HepG2 (cell line): ENCODE results near the gene DGUOK. TPM values are rescaled to one million over a fixed set of nuclear protein-coding genes. Genes with fewer than 3 reads are reported as not detected.

Experiments
- KAT8 ChIP-seq: IDR thresholded peaks from 2 replicates; pipeline ENCODE4 v1.6.1; 2016; ENCODE audit warnings: missing genetic modification reagents, missing compliant biosample characterization
- MED13 ChIP-seq: sonication (generic); formaldehyde crosslinking; IDR thresholded peaks from 2 replicates; pipeline ENCODE4 v1.5.0; 2020; ENCODE audit warnings: missing genetic modification reagents
- NFKB2 ChIP-seq: sonication (generic); formaldehyde crosslinking; IDR thresholded peaks from 2 replicates; pipeline ENCODE4 v1.4.0; 2020; ENCODE audit warnings: missing genetic modification reagents, borderline replicate concordance
- NR1H2 ChIP-seq: sonication (generic); formaldehyde crosslinking; IDR thresholded peaks from 2 replicates; pipeline ENCODE4 v1.8.1; 2022; ENCODE audit warnings: low read depth, missing genetic modification reagents, borderline replicate concordance
- POGZ ChIP-seq: sonication (generic); formaldehyde crosslinking; IDR thresholded peaks from 2 replicates; pipeline ENCODE4 v1.4.0; 2020; ENCODE audit warnings: mild to moderate bottlenecking, missing genetic modification reagents
- SP140L ChIP-seq: sonication (generic); formaldehyde crosslinking; IDR thresholded peaks from 2 replicates; pipeline ENCODE4 v1.4.0; 2020; ENCODE audit warnings: missing genetic modification reagents, borderline replicate concordance
- SP4 ChIP-seq: sonication (generic); formaldehyde crosslinking; IDR thresholded peaks from 2 replicates; pipeline ENCODE4 v1.8.1; 2023; ENCODE audit warnings: mild to moderate bottlenecking, missing genetic modification reagents
- TAF1 ChIP-seq: sonication (generic); formaldehyde crosslinking; IDR thresholded peaks from 2 replicates; pipeline ENCODE4 v1.4.0; 2020; ENCODE audit warnings: missing genetic modification reagents
- YY1 ChIP-seq: IDR thresholded peaks from 2 replicates; pipeline ENCODE4 v1.6.1; 2011; ENCODE audit warnings: low read length, low read depth, moderate library complexity, mild to moderate bottlenecking; ENCODE audit not compliant: insufficient read depth, insufficient replicate concordance
- ZFP36L1 ChIP-seq: sonication (generic); formaldehyde crosslinking; IDR thresholded peaks from 2 replicates; pipeline ENCODE4 v1.8.0; 2022; ENCODE audit warnings: mild to moderate bottlenecking, missing genetic modification reagents, moderate library complexity
- ZNF101 ChIP-seq: sonication (generic); formaldehyde crosslinking; IDR thresholded peaks from 2 replicates; pipeline ENCODE4 v1.4.0; 2020; ENCODE audit warnings: mild to moderate bottlenecking, low read depth, missing genetic modification reagents, borderline replicate concordance
- ZNF234 ChIP-seq: sonication (generic); formaldehyde crosslinking; conservative IDR thresholded peaks from 2 replicates; pipeline ENCODE4 v1.5.1; 2020; ENCODE audit warnings: mild to moderate bottlenecking, missing genetic modification reagents
- ZNF572 ChIP-seq: sonication (generic); formaldehyde crosslinking; IDR thresholded peaks from 2 replicates; pipeline ENCODE4 v1.5.1; 2020; ENCODE audit warnings: mild to moderate bottlenecking, missing genetic modification reagents
- ZNF614 ChIP-seq: IDR thresholded peaks from 2 replicates; pipeline ENCODE4 v1.6.1; 2018; ENCODE audit warnings: missing biosample characterization, missing genetic modification reagents, inconsistent platforms, borderline replicate concordance
- ZNF709 ChIP-seq: sonication (generic); formaldehyde crosslinking; IDR thresholded peaks from 2 replicates; pipeline ENCODE4 v1.5.0; 2020; ENCODE audit warnings: mild to moderate bottlenecking, missing genetic modification reagents
- polyA plus RNA-seq, 8 experiments: library from polyadenylated mRNA; depleted of rRNA in 3 of 8; stranded (reverse) in 7 of 8; unstranded in 1 of 8; fragments of >200 nt; fragmentation: Illumina TruSeq in 4 of 8; extraction: Trizol in 4 of 8; gene quantifications; 2 replicates each; pipeline versions ENCODE4 v1.2.1 to v1.2.3, GENCODE V29; 2011 to 2016; ENCODE audit warnings: low read depth in 4 of 8, missing spikeins in 1 of 8, mixed read lengths in 1 of 8; ENCODE audit not compliant: insufficient read depth in 1 of 8
- total RNA-seq, 5 experiments: library from RNA; depleted of rRNA; stranded (reverse); fragments of >200 nt; fragmentation: Illumina TruSeq; extraction: Trizol; gene quantifications; 2 replicates each; pipeline ENCODE4 v1.2.3, GENCODE V29; 2016; ENCODE audit warnings: low read depth in 1 of 5
- TF ChIP-seq, protein P1 (sequence below): sonication (generic); formaldehyde crosslinking; IDR thresholded peaks from 2 replicates; pipeline ENCODE4 v1.5.0; 2020; ENCODE audit warnings: mild to moderate bottlenecking, missing genetic modification reagents, borderline replicate concordance
- TF ChIP-seq, protein P2 (sequence below): sonication (generic); formaldehyde crosslinking; IDR thresholded peaks from 2 replicates; pipeline ENCODE4 v1.4.0; 2020; ENCODE audit warnings: missing genetic modification reagents
- TF ChIP-seq, protein P3 (sequence below): IDR thresholded peaks from 2 replicates; pipeline ENCODE4 v1.6.1; 2016; ENCODE audit warnings: missing genetic modification reagents, missing compliant biosample characterization

The DGUOK gene
- total and polyA plus RNA-seq, 2 of the 13 experiments (the other 11 are each of a cell fraction or from before 2014, with no cell fraction given) = 105 to 137 TPM

DNA sequence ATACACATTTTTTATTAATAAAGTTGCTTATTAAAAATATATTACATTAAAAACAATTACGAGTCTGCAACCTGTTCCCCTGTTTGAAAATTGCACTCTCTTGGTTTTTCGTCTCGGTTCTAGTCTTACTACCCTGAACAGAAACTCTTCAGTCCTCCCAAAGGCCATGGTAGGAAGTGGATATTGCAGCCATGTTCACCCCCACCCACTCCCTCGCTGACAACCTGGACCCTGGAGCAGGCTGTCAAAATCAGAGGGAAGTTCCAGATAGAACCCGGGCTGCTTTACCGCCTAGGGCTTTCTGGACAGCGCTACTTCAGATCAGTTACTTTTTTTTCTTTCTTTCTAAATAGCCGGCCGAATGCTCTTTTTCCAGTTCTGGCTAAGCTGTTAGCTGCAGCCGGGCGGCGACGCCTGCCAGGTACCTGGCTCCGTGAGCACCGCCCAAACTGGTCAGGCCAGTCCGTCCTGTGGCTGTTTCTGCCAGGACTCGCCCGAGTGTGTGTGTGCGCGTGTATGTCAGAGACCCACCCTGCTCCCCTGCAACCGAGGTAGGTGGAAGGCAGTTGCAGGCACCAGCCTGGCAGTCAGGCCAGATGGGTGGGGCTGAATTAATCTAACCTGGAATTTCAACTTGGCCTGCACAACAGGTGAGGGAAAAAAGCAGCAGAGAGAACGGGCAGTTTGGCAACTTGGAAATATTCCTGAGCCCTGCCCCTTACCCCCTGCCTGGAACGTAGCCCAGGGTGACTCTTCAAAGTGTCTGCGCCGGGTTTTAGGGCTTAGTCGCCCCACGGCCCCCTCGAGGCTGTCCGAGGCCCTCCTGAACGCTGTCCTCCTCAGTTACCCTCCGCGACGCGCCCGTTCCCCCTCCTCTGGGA, 56.9 kb downstream of the DGUOK start (continued):
- TF ChIP-seq ZFP36L1 (CRISPR knock-in tag) (0 out of 2 replicates have a peak, but pooled peaks have one; percentile 13), ZNF572 (CRISPR knock-in tag) (0 out of 2 replicates have a peak, but pooled peaks have one; percentile 79), ZNF101 (CRISPR knock-in tag) (no peak), KAT8 (CRISPR knock-in tag) (no peak), MED13 (CRISPR knock-in tag) (peak; percentile 45; the same call in 1 of the 2 replicates), ZNF709 (CRISPR knock-in tag) (peak; percentile 28; the same call in 1 of the 2 replicates), POGZ (0 out of 2 replicates have a peak, but pooled peaks have one; percentile 16), ZNF614 (CRISPR knock-in tag) (peak; percentile 66; the same call in 1 of the 2 replicates), SP140L (CRISPR knock-in tag) (0 out of 2 replicates have a peak, but pooled peaks have one; percentile 21), NFKB2 (no peak), ZNF234 (CRISPR knock-in tag) (peak; percentile 2; the same call in 1 of the 2 replicates), NR1H2 (CRISPR knock-in tag) (no peak), TAF1 (CRISPR knock-in tag) (no peak), YY1 (peak; percentile 60), SP4 (CRISPR knock-in tag) (0 out of 2 replicates have a peak, but pooled peaks have one; percentile 36)
- TF ChIP-seq, protein P1, sequence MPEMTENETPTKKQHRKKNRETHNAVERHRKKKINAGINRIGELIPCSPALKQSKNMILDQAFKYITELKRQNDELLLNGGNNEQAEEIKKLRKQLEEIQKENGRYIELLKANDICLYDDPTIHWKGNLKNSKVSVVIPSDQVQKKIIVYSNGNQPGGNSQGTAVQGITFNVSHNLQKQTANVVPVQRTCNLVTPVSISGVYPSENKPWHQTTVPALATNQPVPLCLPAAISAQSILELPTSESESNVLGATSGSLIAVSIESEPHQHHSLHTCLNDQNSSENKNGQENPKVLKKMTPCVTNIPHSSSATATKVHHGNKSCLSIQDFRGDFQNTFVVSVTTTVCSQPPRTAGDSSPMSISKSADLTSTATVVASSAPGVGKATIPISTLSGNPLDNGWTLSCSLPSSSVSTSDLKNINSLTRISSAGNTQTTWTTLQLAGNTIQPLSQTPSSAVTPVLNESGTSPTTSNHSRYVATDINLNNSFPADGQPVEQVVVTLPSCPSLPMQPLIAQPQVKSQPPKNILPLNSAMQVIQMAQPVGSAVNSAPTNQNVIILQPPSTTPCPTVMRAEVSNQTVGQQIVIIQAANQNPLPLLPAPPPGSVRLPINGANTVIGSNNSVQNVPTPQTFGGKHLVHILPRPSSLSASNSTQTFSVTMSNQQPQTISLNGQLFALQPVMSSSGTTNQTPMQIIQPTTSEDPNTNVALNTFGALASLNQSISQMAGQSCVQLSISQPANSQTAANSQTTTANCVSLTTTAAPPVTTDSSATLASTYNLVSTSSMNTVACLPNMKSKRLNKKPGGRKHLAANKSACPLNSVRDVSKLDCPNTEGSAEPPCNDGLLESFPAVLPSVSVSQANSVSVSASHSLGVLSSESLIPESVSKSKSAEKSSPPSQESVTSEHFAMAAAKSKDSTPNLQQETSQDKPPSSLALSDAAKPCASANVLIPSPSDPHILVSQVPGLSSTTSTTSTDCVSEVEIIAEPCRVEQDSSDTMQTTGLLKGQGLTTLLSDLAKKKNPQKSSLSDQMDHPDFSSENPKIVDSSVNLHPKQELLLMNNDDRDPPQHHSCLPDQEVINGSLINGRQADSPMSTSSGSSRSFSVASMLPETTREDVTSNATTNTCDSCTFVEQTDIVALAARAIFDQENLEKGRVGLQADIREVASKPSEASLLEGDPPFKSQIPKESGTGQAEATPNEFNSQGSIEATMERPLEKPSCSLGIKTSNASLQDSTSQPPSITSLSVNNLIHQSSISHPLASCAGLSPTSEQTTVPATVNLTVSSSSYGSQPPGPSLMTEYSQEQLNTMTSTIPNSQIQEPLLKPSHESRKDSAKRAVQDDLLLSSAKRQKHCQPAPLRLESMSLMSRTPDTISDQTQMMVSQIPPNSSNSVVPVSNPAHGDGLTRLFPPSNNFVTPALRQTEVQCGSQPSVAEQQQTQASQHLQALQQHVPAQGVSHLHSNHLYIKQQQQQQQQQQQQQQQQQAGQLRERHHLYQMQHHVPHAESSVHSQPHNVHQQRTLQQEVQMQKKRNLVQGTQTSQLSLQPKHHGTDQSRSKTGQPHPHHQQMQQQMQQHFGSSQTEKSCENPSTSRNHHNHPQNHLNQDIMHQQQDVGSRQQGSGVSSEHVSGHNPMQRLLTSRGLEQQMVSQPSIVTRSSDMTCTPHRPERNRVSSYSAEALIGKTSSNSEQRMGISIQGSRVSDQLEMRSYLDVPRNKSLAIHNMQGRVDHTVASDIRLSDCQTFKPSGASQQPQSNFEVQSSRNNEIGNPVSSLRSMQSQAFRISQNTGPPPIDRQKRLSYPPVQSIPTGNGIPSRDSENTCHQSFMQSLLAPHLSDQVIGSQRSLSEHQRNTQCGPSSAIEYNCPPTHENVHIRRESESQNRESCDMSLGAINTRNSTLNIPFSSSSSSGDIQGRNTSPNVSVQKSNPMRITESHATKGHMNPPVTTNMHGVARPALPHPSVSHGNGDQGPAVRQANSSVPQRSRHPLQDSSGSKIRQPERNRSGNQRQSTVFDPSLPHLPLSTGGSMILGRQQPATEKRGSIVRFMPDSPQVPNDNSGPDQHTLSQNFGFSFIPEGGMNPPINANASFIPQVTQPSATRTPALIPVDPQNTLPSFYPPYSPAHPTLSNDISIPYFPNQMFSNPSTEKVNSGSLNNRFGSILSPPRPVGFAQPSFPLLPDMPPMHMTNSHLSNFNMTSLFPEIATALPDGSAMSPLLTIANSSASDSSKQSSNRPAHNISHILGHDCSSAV (CRISPR knock-in tag) = peak; percentile 57; the same call in 1 of the 2 replicates
- TF ChIP-seq, protein P2, sequence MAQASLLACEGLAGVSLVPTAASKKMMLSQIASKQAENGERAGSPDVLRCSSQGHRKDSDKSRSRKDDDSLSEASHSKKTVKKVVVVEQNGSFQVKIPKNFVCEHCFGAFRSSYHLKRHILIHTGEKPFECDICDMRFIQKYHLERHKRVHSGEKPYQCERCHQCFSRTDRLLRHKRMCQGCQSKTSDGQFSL (CRISPR knock-in tag) = 0 out of 2 replicates have a peak, but pooled peaks have one; percentile 12
- TF ChIP-seq, protein P3, sequence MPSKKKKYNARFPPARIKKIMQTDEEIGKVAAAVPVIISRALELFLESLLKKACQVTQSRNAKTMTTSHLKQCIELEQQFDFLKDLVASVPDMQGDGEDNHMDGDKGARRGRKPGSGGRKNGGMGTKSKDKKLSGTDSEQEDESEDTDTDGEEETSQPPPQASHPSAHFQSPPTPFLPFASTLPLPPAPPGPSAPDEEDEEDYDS (CRISPR knock-in tag) = 0 out of 2 replicates have a peak, but pooled peaks have one; percentile 6
